ENCODE measurements around the gene ZNF639. TPM values are rescaled to one million over a fixed set of nuclear protein-coding genes. Genes with fewer than 3 reads are reported as not detected.

The ZNF639 gene
- 12.2 and 32.8 TPM in 2 replicates for total RNA-seq (2011; cell fraction: chromatin; rRNA removed; ENCODE audit: low replicate concordance)
- total RNA-seq (2011; cell fraction: nucleolus; rRNA removed): 8.3 and 8.5 TPM in 2 replicates
- total RNA-seq (2011; cell fraction: nucleoplasm; rRNA removed): 10.7 and 18.6 TPM in 2 replicates
- total RNA-seq (2014; rRNA removed): 56.0 and 57.2 TPM in 2 replicates
- 75.8 and 83.1 TPM in 2 replicates for total RNA-seq (2014; rRNA removed; fragmentation: Illumina TruSeq; extraction: Trizol)
- 68.7 and 73.1 TPM in 2 replicates for total RNA-seq (2015; rRNA removed; fragmentation: Illumina TruSeq; extraction: Trizol)
- 53.7 and 55.7 TPM in 2 replicates for total RNA-seq (2021)
- polyA plus RNA-seq (2011; rRNA removed): 29.1 and 38.0 TPM in 2 replicates
- polyA plus RNA-seq (2011; cell fraction: cytosol; rRNA removed): 14.3 and 14.5 TPM in 2 replicates
- polyA plus RNA-seq (2011; cell fraction: nucleus; rRNA removed): 9.7 and 13.8 TPM in 2 replicates
- polyA plus RNA-seq (2012): 32.0 and 33.3 TPM in 2 replicates
- polyA plus RNA-seq (2014; fragmentation: Illumina TruSeq; extraction: Trizol): 69.9 and 88.1 TPM in 2 replicates
- 10 to 100 TPM; 17.6 to 21.5 TPM for polyA plus RNA-seq (2014; fragmentation: Nextera tagmentation; extraction: Ambion mirVana)
- polyA plus RNA-seq (2014; rRNA removed): 44.0 and 50.5 TPM in 2 replicates
- 40.3 and 50.0 TPM in 2 replicates for polyA minus RNA-seq (2011; rRNA and poly(A)+ RNA removed)
- 11.7 and 13.1 TPM in 2 replicates for polyA minus RNA-seq (2011; cell fraction: cytosol; rRNA and poly(A)+ RNA removed)
- 5.8 and 10.4 TPM in 2 replicates for polyA minus RNA-seq (2011; cell fraction: nucleus; rRNA and poly(A)+ RNA removed)
- Bru-seq, nascent RNA: percentile 94 among the genes with signal in this experiment
- percentile 94 among the genes with signal in this experiment for BruChase-seq, experiment 1, labeled RNA remaining after a 2-hour chase
- BruChase-seq, experiment 2, labeled RNA remaining after a 6-hour chase: percentile 94 among the genes with signal in this experiment
- long read RNA-seq, experiment 1, transcript ZNF639-207 (7 exons, 1,228 nt): major isoform, 182 of 380 reads
- long read RNA-seq, experiment 1, transcript ZNF639-209 (6 exons, 2,033 nt): minor isoform, 98 of 380 reads
- long read RNA-seq, experiment 1, transcript ZNF639-206 (5 exons, 1,730 nt): minor isoform, 5 of 380 reads
- long read RNA-seq, experiment 1, transcript ZNF639-202 (6 exons, 1,117 nt): minor isoform, 25 of 380 reads
- long read RNA-seq, experiment 1, partial matches to known transcripts: 15 of 380 reads
- long read RNA-seq, experiment 1, other reads (novel, unspliced or antisense): 50 of 380 reads
- long read RNA-seq, experiment 2, transcript ZNF639-207 (7 exons, 1,228 nt): major isoform, 12 of 50 reads
- long read RNA-seq, experiment 2, partial matches to known transcripts: 16 of 50 reads
- long read RNA-seq, experiment 2, other reads (novel, unspliced or antisense): 12 of 50 reads
- long read RNA-seq, experiment 3, transcript ZNF639-207 (7 exons, 1,228 nt): major isoform, 6 of 17 reads
- long read RNA-seq, experiment 3, partial matches to known transcripts: 4 of 17 reads
- long read RNA-seq, experiment 3, other reads (novel, unspliced or antisense): 5 of 17 reads

- Histone ChIP-seq H3K9me1 (ENCODE audit: control insufficient read depth, insufficient read depth, low read length) (no peaks in the 10 kb centered on the region), H3K27me3 (ENCODE audit: control insufficient read depth in 2 of 2, insufficient read depth in 2 of 2, low read length in 2 of 2) (no peaks in the 10 kb centered on the region), H3K27ac (ENCODE audit: extremely low read depth, low read depth, low read length) (peak within 1 kb of the TSS; percentile 96), H4K20me1 (replicated peaks; ENCODE audit: control insufficient read depth, insufficient read depth, low read length) (no peaks in the 10 kb centered on the region), H2AFZ (ENCODE audit: low read depth, low read length) (peak within 1 kb of the TSS; percentile 99), H3K4me3 (peak within 1 kb of the TSS; percentile 94), H3K9me3 (replicated peaks; ENCODE audit: control insufficient read depth, insufficient read depth, low read depth, low read length) (no peaks in the 10 kb centered on the region), H3K4me2 (ENCODE audit: insufficient read depth, low read length) (peak within 1 kb of the TSS; percentile 86), H3K4me1 (replicated peaks in 1 of 2; ENCODE audit: control insufficient read depth in 2 of 2, insufficient read depth in 2 of 2, low read length in 2 of 2) (peaks cover 15 to 23% of the 10 kb centered on the region in 2 experiments; a peak in 4 of 5 replicates), H3K36me3 (ENCODE audit: control insufficient read depth, insufficient read depth, low read length) (peaks cover 22% of the 10 kb centered on the region; the same call in 2 of the 3 replicates), H3K9ac (ENCODE audit: insufficient read depth in 1 of 2, low read depth in 2 of 2, low read length in 2 of 2) (peak within 1 kb of the TSS; percentile 89 to 96), H3K79me2 (ENCODE audit: control insufficient read depth, insufficient read depth, low read length) (peaks cover 47% of the 10 kb centered on the region)
- no peak for FAIRE-seq
- 4% methylated on average over 28 of the region's 75 CpGs for WGBS (ENCODE audit: insufficient coverage, low coverage, missing lambda C conversion rate)
- in situ Hi-C loops (cut with MboI) (loop anchor here (5.0 to 25.0 kb wide), 2 partner anchors 175 to 860 kb away; partner anchors contain the start of gene PIK3CA), intact Hi-C loops (cut with micrococcal nuclease) (loop anchor here (1.0 to 10.0 kb wide), 7 partner anchors 25 to 885 kb away; partner anchors contain the start of genes ACTL6A and MFN1)
- peak; percentile 93 to 98 (median 97) for DNase-seq (ENCODE audit: extremely low read depth in 1 of 4, low spot score in 3 of 4)
- ChIA-PET POLR2A (interaction anchor here (0.5 to 2.8 kb wide), 9 partner anchors 21 to 872 kb away, joined by 3 to 14 read pairs (median 4); partner anchors contain the start of gene ACTL6A), CTCF (ENCODE audit: low intra/inter-chr PET ratio) (interaction anchor here (0.7 to 2.5 kb wide), 4 partner anchors 217 to 307 kb away, joined by 4 to 18 read pairs (median 4); no protein-coding TSS in a partner anchor)
- TSS peak; percentile 90 for BruUV-seq (replicated peaks)
- peak; percentile 87 for ATAC-seq
- no peak for TF ChIP-seq ARID1B (IDR thresholded peaks at IDR 0.05)
- TF ChIP-seq DDX20 (tag; IDR thresholded peaks at IDR 0.05; ENCODE audit: low read depth): no peak
- TF ChIP-seq ATF7 (IDR thresholded peaks at IDR 0.05): peak; percentile 97
- TF ChIP-seq ERF (CRISPR knock-in tag; IDR thresholded peaks at IDR 0.05): peak; percentile 36; the same call in 1 of the 2 replicates
- TF ChIP-seq TAF1 (IDR thresholded peaks at IDR 0.05; ENCODE audit: control insufficient read depth, extremely low read depth, insufficient read depth, low read length, severe bottlenecking): peak; percentile 61
- TF ChIP-seq ZNF121 (CRISPR knock-in tag; conservative IDR thresholded peaks at IDR 0.05): peak; percentile 60
- no peak for TF ChIP-seq FOXM1 (IDR thresholded peaks at IDR 0.05; ENCODE audit: low read depth)
- 0 out of 2 replicates have a peak, but pooled peaks have one; percentile 77 for TF ChIP-seq FOXM1 (CRISPR knock-in tag; IDR thresholded peaks at IDR 0.05; ENCODE audit: low read depth)
- peak; percentile 80 for TF ChIP-seq CREB1 (IDR thresholded peaks at IDR 0.05)
- peak; percentile 73 for TF ChIP-seq CREB1 (CRISPR knock-in tag; IDR thresholded peaks at IDR 0.05)
Observed at GRCh38 chr3:179322286-179323196, at the start of gene ZNF639. ZNF639 (plus strand) TSS chr3:179323031; CDS start chr3:179328294, 5,263 bp downstream.

Measured in K562 (cell line).